ENCODE data around the gene ISL2. TPM values are rescaled to one million over a fixed set of nuclear protein-coding genes. Genes with fewer than 3 reads are reported as not detected.

ISL2 gene
- total RNA-seq, 1 experiment from 2014 or later = 8.3 TPM

DNA sequence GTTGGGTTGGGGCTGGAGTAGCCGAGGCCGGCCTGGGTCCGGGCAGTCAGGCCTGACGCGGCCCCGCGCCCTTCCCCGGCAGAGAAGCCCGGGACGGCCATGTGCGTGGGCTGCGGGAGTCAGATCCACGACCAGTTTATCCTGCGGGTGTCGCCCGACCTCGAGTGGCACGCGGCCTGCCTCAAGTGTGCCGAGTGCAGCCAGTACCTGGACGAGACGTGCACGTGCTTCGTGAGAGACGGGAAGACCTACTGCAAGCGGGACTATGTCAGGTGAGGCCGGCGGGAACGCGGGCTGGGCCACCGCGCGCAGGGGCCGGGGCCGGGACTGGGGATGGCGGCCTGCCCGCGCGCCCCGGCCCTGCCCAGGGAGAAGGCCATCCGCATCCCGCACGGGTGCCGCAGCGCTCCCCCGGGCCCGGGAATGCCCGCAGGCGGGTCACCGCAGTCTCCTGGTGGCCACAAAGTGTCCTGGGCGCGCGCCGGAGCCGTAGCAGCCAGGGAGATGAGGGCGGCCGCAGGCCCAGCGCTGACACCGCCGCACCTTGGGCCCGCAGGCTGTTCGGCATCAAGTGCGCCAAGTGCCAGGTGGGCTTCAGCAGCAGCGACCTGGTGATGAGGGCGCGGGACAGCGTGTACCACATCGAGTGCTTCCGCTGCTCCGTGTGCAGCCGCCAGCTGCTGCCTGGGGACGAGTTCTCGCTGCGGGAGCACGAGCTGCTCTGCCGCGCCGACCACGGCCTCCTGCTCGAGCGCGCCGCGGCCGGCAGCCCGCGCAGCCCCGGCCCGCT lies 1.3 kb downstream of the ISL2 start:
- peak overlapping the region; percentile 71 for H3K9ac ChIP-seq (ENCODE audit: low read length)
- H3K79me2 ChIP-seq (ENCODE audit: low read length) = peaks cover 32% of the 10 kb centered on the region
- H3K4me3 ChIP-seq (ENCODE audit: low read length) = peak overlapping the region; percentile 72
- H3K27ac ChIP-seq (ENCODE audit: low read length) = peak overlapping the region; percentile 32; the same call in 1 of the 2 replicates
- H3K36me3 ChIP-seq (ENCODE audit: insufficient read depth, low read length) = no peaks in the 10 kb centered on the region
- H4K20me1 ChIP-seq (ENCODE audit: insufficient read depth, low read depth, low read length) = peaks cover 10% of the 10 kb centered on the region
- peak overlapping the region; percentile 71 for H3K4me2 ChIP-seq (ENCODE audit: low read depth, low read length, poor library complexity, severe bottlenecking)
- H3K4me1 ChIP-seq (ENCODE audit: low read length) = peaks cover 30% of the 10 kb centered on the region
- no peaks in the 10 kb centered on the region for H3K27me3 ChIP-seq (ENCODE audit: low read length)
- H3K9me3 ChIP-seq (ENCODE audit: low read length) = no peaks in the 10 kb centered on the region
- peak; percentile 68 for DNase-seq
- no peaks in the 10 kb centered on the region for H3K9me2 ChIP-seq (replicated peaks; ENCODE audit: insufficient read depth, low read length)
- H2AFZ ChIP-seq (ENCODE audit: low read length) = no peak overlapping the region

DNA sequence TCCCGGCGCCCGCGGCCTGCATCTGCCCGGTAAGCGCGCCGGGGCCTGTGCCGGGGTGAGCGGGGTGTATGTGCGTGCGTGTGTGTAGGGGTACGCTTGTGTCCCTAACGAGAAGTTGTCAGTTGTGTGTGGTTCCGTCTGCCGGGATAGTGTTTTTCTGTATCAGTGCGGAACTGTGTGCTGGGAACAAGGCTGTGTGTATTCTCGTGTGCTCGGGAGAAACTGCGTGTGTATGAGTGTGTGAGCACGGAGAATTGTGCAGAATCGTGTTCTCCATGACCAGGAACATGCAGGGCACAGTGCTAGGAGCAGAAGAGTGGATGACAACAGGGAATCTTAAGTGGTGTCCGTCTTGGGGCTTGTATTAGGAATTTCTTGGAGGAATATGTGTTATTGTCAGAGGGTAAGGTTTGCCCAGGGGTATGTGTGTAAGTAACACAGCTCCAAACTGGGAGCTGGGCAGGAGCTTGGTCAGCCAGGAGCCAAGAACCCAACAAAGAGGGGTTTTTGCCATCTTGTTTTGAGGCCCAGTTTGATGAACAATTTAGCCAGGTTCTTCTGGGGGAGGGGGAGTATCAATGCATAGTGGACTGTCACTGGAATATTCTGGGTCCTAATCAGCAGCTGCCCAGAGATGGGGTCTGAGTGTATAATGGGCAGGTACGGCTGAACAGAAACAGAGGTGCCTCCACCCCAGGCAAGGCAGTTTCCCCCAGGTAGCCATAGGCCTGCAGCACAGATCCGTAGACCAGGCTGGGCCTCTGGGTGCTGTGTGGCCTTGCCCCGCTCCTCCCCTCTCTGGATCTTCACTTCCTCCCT lies 2.1 kb downstream of the ISL2 start:
- Histone ChIP-seq H3K27me3 (ENCODE audit: low read length) (no peaks in the 10 kb centered on the region), H3K9me3 (ENCODE audit: low read length) (no peaks in the 10 kb centered on the region), H3K36me3 (ENCODE audit: insufficient read depth, low read length) (no peaks in the 10 kb centered on the region), H3K4me3 (ENCODE audit: low read length) (peak overlapping the region; percentile 72), H3K4me2 (ENCODE audit: low read depth, low read length, poor library complexity, severe bottlenecking) (peak overlapping the region; percentile 71), H2AFZ (ENCODE audit: low read length) (no peak overlapping the region), H3K27ac (ENCODE audit: low read length) (no peak overlapping the region), H3K79me2 (ENCODE audit: low read length) (peaks cover 32% of the 10 kb centered on the region), H3K4me1 (ENCODE audit: low read length) (peaks cover 30% of the 10 kb centered on the region), H3K9ac (ENCODE audit: low read length) (peak overlapping the region; percentile 71), H3K9me2 (replicated peaks; ENCODE audit: insufficient read depth, low read length) (no peaks in the 10 kb centered on the region), H4K20me1 (ENCODE audit: insufficient read depth, low read depth, low read length) (peaks cover 10% of the 10 kb centered on the region)
- DNase-seq = no peak

DNA sequence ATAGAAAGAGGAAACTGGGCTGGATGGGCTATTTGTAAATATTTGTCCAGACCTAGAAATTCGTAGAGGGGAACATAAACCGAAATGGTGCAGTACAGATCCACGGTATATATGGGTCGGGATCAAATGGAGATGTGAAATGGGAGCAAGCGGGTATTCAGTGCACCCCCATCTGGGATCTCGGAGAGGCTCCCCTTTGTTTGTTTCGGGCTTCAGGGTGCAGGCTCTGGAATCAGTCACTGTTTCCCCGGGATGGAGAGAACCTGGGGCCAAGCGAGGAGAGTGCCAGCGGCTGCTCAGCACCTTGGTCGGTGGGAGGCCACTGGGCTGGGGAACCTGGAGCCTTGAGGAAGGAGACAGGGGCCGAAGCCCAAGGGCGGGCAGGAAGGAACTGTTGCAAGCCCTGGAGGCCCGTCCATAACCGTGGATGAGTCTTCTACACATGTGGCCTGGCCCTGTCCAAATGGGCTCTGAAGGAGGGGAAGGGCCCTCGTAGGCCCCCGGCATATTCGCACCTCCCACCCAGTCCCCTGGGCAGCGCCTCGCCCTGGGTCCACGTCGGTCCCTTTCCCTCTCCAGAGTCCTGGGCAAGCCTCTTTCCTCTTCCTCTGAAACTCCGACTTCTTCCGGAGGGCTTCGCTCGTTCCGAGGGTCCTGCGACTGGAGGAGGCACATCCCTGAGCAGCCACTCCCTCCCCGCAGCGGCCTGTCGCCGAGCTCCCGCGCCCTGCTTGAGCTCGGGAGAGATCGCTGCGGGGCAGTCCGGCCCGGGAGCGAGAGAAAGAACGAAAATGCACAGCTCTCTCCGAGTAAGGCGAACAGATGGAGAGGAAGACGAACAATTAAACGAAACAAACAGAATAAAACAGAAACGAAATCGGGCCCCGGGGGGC lies 3.0 kb downstream of the ISL2 start:
- no peaks in the 10 kb centered on the region for H3K9me3 ChIP-seq (ENCODE audit: low read length)
- H3K36me3 ChIP-seq (ENCODE audit: insufficient read depth, low read length) = no peaks in the 10 kb centered on the region
- no peaks in the 10 kb centered on the region for H3K9me2 ChIP-seq (replicated peaks; ENCODE audit: insufficient read depth, low read length)
- H3K4me1 ChIP-seq (ENCODE audit: low read length) = peaks cover 27% of the 10 kb centered on the region
- H3K27ac ChIP-seq (ENCODE audit: low read length) = no peak overlapping the region
- no peak overlapping the region for H2AFZ ChIP-seq (ENCODE audit: low read length)
- H4K20me1 ChIP-seq (ENCODE audit: insufficient read depth, low read depth, low read length) = peaks cover 10% of the 10 kb centered on the region
- H3K79me2 ChIP-seq (ENCODE audit: low read length) = peaks cover 32% of the 10 kb centered on the region
- H3K27me3 ChIP-seq (ENCODE audit: low read length) = no peaks in the 10 kb centered on the region
- peak; percentile 49 for DNase-seq
- peak overlapping the region; percentile 71 for H3K4me2 ChIP-seq (ENCODE audit: low read depth, low read length, poor library complexity, severe bottlenecking)
- peak overlapping the region; percentile 71 for H3K9ac ChIP-seq (ENCODE audit: low read length)
- H3K4me3 ChIP-seq (ENCODE audit: low read length) = peak overlapping the region; percentile 72

DNA sequence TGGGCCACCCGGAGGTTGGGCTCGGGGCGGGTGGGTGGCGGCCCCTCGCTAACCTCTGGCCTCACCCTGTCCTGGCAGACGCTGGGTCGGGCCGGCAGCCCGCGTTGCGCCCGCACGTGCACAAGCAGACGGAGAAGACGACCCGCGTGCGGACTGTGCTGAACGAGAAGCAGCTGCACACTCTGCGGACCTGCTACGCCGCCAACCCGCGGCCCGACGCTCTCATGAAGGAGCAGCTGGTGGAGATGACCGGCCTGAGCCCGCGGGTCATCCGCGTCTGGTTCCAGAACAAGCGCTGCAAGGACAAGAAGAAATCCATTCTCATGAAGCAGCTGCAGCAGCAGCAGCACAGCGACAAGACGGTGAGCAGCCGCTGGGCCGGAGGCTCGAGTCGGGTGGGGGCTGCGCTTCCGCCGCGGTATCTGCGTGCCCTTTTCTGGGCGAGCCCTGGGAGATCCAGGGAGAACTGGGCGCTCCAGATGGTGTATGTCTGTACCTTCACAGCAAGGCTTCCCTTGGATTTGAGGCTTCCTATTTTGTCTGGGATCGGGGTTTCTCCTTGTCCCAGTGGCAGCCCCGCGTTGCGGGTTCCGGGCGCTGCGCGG lies 3.7 kb downstream of the ISL2 start:
- Histone ChIP-seq H2AFZ (ENCODE audit: low read length) (no peak overlapping the region), H3K9ac (ENCODE audit: low read length) (no peak overlapping the region), H4K20me1 (ENCODE audit: insufficient read depth, low read depth, low read length) (peaks cover 10% of the 10 kb centered on the region), H3K27ac (ENCODE audit: low read length) (no peak overlapping the region), H3K4me1 (ENCODE audit: low read length) (peaks cover 26% of the 10 kb centered on the region), H3K4me3 (ENCODE audit: low read length) (no peak overlapping the region), H3K79me2 (ENCODE audit: low read length) (peaks cover 32% of the 10 kb centered on the region), H3K36me3 (ENCODE audit: insufficient read depth, low read length) (no peaks in the 10 kb centered on the region), H3K9me2 (replicated peaks; ENCODE audit: insufficient read depth, low read length) (no peaks in the 10 kb centered on the region), H3K9me3 (ENCODE audit: low read length) (no peaks in the 10 kb centered on the region), H3K27me3 (ENCODE audit: low read length) (no peaks in the 10 kb centered on the region), H3K4me2 (ENCODE audit: low read depth, low read length, poor library complexity, severe bottlenecking) (no peak overlapping the region)
- DNase-seq = no peak

DNA sequence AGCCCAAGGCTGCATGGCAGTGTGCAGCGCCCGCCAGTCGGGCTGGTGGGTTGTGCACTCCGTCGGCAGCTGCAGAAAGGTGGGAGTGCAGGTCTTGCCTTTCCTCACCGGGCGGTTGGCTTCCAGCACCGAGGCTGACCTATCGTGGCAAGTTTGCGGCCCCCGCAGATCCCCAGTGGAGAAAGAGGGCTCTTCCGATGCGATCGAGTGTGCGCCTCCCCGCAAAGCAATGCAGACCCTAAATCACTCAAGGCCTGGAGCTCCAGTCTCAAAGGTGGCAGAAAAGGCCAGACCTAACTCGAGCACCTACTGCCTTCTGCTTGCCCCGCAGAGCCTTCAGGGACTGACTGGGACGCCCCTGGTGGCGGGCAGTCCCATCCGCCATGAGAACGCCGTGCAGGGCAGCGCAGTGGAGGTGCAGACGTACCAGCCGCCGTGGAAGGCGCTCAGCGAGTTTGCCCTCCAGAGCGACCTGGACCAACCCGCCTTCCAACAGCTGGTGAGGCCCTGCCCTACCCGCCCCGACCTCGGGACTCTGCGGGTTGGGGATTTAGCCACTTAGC lies 4.3 kb downstream of the ISL2 start:
- Histone ChIP-seq H2AFZ (ENCODE audit: low read length) (no peak overlapping the region), H3K9me3 (ENCODE audit: low read length) (no peaks in the 10 kb centered on the region), H3K79me2 (ENCODE audit: low read length) (peaks cover 32% of the 10 kb centered on the region), H3K27me3 (ENCODE audit: low read length) (no peaks in the 10 kb centered on the region), H3K36me3 (ENCODE audit: insufficient read depth, low read length) (no peaks in the 10 kb centered on the region), H3K27ac (ENCODE audit: low read length) (no peak overlapping the region), H3K4me1 (ENCODE audit: low read length) (peaks cover 20% of the 10 kb centered on the region), H3K9me2 (replicated peaks; ENCODE audit: insufficient read depth, low read length) (no peaks in the 10 kb centered on the region), H4K20me1 (ENCODE audit: insufficient read depth, low read depth, low read length) (peaks cover 10% of the 10 kb centered on the region), H3K4me2 (ENCODE audit: low read depth, low read length, poor library complexity, severe bottlenecking) (no peak overlapping the region), H3K9ac (ENCODE audit: low read length) (no peak overlapping the region), H3K4me3 (ENCODE audit: low read length) (no peak overlapping the region)
- no peak for DNase-seq

DNA sequence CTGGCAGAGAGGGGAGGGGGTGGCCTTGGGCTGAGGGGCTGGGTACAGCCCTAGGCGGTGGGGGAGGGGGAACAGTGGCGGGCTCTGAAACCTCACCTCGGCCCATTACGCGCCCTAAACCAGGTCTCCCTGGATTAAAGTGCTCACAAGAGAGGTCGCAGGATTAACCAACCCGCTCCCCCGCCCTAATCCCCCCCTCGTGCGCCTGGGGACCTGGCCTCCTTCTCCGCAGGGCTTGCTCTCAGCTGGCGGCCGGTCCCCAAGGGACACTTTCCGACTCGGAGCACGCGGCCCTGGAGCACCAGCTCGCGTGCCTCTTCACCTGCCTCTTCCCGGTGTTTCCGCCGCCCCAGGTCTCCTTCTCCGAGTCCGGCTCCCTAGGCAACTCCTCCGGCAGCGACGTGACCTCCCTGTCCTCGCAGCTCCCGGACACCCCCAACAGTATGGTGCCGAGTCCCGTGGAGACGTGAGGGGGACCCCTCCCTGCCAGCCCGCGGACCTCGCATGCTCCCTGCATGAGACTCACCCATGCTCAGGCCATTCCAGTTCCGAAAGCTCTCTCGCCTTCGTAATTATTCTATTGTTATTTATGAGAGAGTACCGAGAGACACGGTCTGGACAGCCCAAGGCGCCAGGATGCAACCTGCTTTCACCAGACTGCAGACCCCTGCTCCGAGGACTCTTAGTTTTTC lies 4.9 kb downstream of the ISL2 start:
- no peak for DNase-seq
- Histone ChIP-seq H3K79me2 (ENCODE audit: low read length) (peaks cover 32% of the 10 kb centered on the region), H3K4me2 (ENCODE audit: low read depth, low read length, poor library complexity, severe bottlenecking) (no peak overlapping the region), H3K4me1 (ENCODE audit: low read length) (peaks cover 19% of the 10 kb centered on the region), H3K36me3 (ENCODE audit: insufficient read depth, low read length) (no peaks in the 10 kb centered on the region), H3K4me3 (ENCODE audit: low read length) (no peak overlapping the region), H4K20me1 (ENCODE audit: insufficient read depth, low read depth, low read length) (peaks cover 10% of the 10 kb centered on the region), H3K9ac (ENCODE audit: low read length) (no peak overlapping the region), H3K9me2 (replicated peaks; ENCODE audit: insufficient read depth, low read length) (no peaks in the 10 kb centered on the region), H3K27ac (ENCODE audit: low read length) (no peak overlapping the region), H3K9me3 (ENCODE audit: low read length) (no peaks in the 10 kb centered on the region), H2AFZ (ENCODE audit: low read length) (no peak overlapping the region), H3K27me3 (ENCODE audit: low read length) (no peaks in the 10 kb centered on the region)

DNA sequence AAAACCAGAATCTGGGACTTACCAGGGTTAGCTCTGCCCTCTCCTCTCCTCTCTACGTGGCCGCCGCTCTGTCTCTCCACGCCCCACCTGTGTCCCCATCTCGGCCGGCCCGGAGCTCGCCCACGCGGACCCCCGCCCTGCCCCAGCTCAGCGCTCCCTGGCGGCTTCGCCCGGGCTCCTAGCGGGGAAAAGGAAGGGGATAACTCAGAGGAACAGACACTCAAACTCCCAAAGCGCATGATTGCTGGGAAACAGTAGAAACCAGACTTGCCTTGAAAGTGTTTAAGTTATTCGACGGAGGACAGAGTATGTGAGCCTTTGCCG lies 5.4 kb downstream of the ISL2 start:
- DNase-seq = no peak
- Histone ChIP-seq H3K9me3 (ENCODE audit: low read length) (no peaks in the 10 kb centered on the region), H4K20me1 (ENCODE audit: insufficient read depth, low read depth, low read length) (peaks cover 10% of the 10 kb centered on the region), H3K36me3 (ENCODE audit: insufficient read depth, low read length) (no peaks in the 10 kb centered on the region), H3K9me2 (replicated peaks; ENCODE audit: insufficient read depth, low read length) (no peaks in the 10 kb centered on the region), H3K79me2 (ENCODE audit: low read length) (peaks cover 29% of the 10 kb centered on the region), H3K4me2 (ENCODE audit: low read depth, low read length, poor library complexity, severe bottlenecking) (no peak overlapping the region), H3K27ac (ENCODE audit: low read length) (no peak overlapping the region), H3K4me3 (ENCODE audit: low read length) (no peak overlapping the region), H3K4me1 (ENCODE audit: low read length) (peaks cover 19% of the 10 kb centered on the region), H3K9ac (ENCODE audit: low read length) (no peak overlapping the region), H3K27me3 (ENCODE audit: low read length) (no peaks in the 10 kb centered on the region), H2AFZ (ENCODE audit: low read length) (no peak overlapping the region)

Measured in Karpas-422 (cell line).